CD14-positive monocyte (primary cell): ENCODE results near the gene KYNU. TPM values are rescaled to one million over a fixed set of nuclear protein-coding genes. Genes with fewer than 3 reads are reported as not detected.

ENCODE experiments used
- DNase-seq, 3 donors: peaks; one replicate each; pipeline ENCODE4 v3.0.0-alpha.2; 2011 to 2022
- H2AFZ ChIP-seq: 2 replicates; pipeline ENCODE4 v1.6.0; 2012; ENCODE audit warnings: mild to moderate bottlenecking, low read depth, low read length, inconsistent platforms; ENCODE audit not compliant: insufficient read depth, poor library complexity, severe bottlenecking
- H3K27ac ChIP-seq, 2 donors: 1 replicate in 1 of 2; 2 replicates in 1 of 2; pipeline ENCODE4 v1.5.1; 2012 to 2013; ENCODE audit warnings: low read length in 2 of 2, control low read depth in 1 of 2, inconsistent platforms in 1 of 2, low read depth in 1 of 2, mild to moderate bottlenecking in 1 of 2
- H3K27me3 ChIP-seq, 2 donors: one replicate each; pipeline versions ENCODE4 v1.6.0 to v1.6.1; 2011 to 2013; ENCODE audit warnings: low read length in 2 of 2; ENCODE audit not compliant: control insufficient read depth in 2 of 2, insufficient read depth in 2 of 2
- H3K36me3 ChIP-seq, 2 donors: replicated peaks in 1 of 2; 1 replicate in 1 of 2; 2 replicates in 1 of 2; pipeline versions ENCODE4 v1.5.1 to v1.6.1; 2012 to 2013; ENCODE audit warnings: low read length in 2 of 2, control low read depth in 1 of 2, inconsistent platforms in 1 of 2, mild to moderate bottlenecking in 1 of 2; ENCODE audit not compliant: insufficient read depth in 2 of 2, control insufficient read depth in 1 of 2
- H3K4me1 ChIP-seq, 2 donors: 1 replicate in 1 of 2; 2 replicates in 1 of 2; pipeline versions ENCODE4 v1.5.1 to v1.6.1; 2012 to 2013; ENCODE audit warnings: low read length in 2 of 2, control low read depth in 1 of 2, inconsistent platforms in 1 of 2, mild to moderate bottlenecking in 1 of 2, moderate library complexity in 1 of 2; ENCODE audit not compliant: insufficient read depth in 2 of 2, control insufficient read depth in 1 of 2
- H3K4me2 ChIP-seq: replicated peaks from 2 replicates; pipeline ENCODE3; 2012; ENCODE audit warnings: low read length, moderate library complexity, mild to moderate bottlenecking; ENCODE audit not compliant: poor library complexity, severe bottlenecking; ENCODE audit errors: extremely low read depth
- H3K4me3 ChIP-seq, 3 experiments: fragments of 200-600 bp in 1 of 3; sonication (generic) in 1 of 3; replicated peaks in 1 of 3; 1 replicate in 2 of 3; 2 replicates in 1 of 3; pipeline ENCODE4 v1.5.1; 2011 to 2013; ENCODE audit warnings: low read length in 3 of 3, mild to moderate bottlenecking in 3 of 3, control low read depth in 2 of 3, low read depth in 2 of 3, inconsistent platforms in 1 of 3, moderate library complexity in 1 of 3
- H3K79me2 ChIP-seq: 2 replicates; pipeline ENCODE4 v1.6.0; 2012; ENCODE audit warnings: mild to moderate bottlenecking, control low read depth, inconsistent platforms, low read length, moderate library complexity; ENCODE audit not compliant: insufficient read depth
- H3K9ac ChIP-seq: 2 replicates; pipeline ENCODE4 v1.6.0; 2017; ENCODE audit warnings: low read length, mild to moderate bottlenecking; ENCODE audit not compliant: insufficient read depth, poor library complexity, severe bottlenecking
- H3K9me3 ChIP-seq, 2 donors: replicated peaks in 1 of 2; 1 replicate in 1 of 2; 2 replicates in 1 of 2; pipeline versions ENCODE4 v1.5.1 to v1.6.1; 2012 to 2013; ENCODE audit warnings: low read length in 2 of 2, control low read depth in 1 of 2; ENCODE audit not compliant: control insufficient read depth in 1 of 2, insufficient read depth in 1 of 2
- H4K20me1 ChIP-seq: 2 replicates; pipeline ENCODE4 v1.6.0; 2012; ENCODE audit warnings: mild to moderate bottlenecking, low read length, control low read depth, moderate library complexity; ENCODE audit not compliant: insufficient read depth
- H3K27ac Mint-ChIP-seq, 7 donors: one replicate each; pipeline ENCODE4 v1.8.0; 2020; ENCODE audit warnings: mild to moderate bottlenecking in 7 of 7, mixed read lengths in 7 of 7, moderate library complexity in 6 of 7, inconsistent platforms in 2 of 7
- H3K27me3 Mint-ChIP-seq, 3 donors: one replicate each; pipeline ENCODE4 v1.8.0; 2021 to 2022; ENCODE audit warnings: low read depth in 3 of 3, mild to moderate bottlenecking in 3 of 3, mixed read lengths in 3 of 3, moderate library complexity in 3 of 3, inconsistent platforms in 1 of 3
- H3K36me3 Mint-ChIP-seq, 2 donors: one replicate each; pipeline ENCODE4 v1.8.0; 2020; ENCODE audit warnings: mixed read lengths in 2 of 2, inconsistent platforms in 1 of 2, mild to moderate bottlenecking in 1 of 2
- H3K4me1 Mint-ChIP-seq: one replicate; pipeline ENCODE4 v1.8.0; 2020; ENCODE audit warnings: mild to moderate bottlenecking, mixed read lengths
- H3K4me3 Mint-ChIP-seq, 2 donors: one replicate each; pipeline ENCODE4 v1.8.0; 2020; ENCODE audit warnings: mild to moderate bottlenecking in 2 of 2, mixed read lengths in 2 of 2, moderate library complexity in 1 of 2
- H3K9me3 Mint-ChIP-seq, 7 donors: one replicate each; pipeline ENCODE4 v1.8.0; 2020 to 2022; ENCODE audit warnings: mixed read lengths in 7 of 7, mild to moderate bottlenecking in 6 of 7, moderate library complexity in 6 of 7, inconsistent platforms in 2 of 7
- WGBS: methylation state at CpG from one replicate; pipeline ENCODE4 v1.1.5; 2013; ENCODE audit warnings: missing lambda C conversion rate; ENCODE audit not compliant: insufficient coverage; 5-methylcytosine and 5-hydroxymethylcytosine counted together
- intact Hi-C, 2 donors: fragments of 100-400 bp; cut with micrococcal nuclease; formaldehyde crosslinking; loops; one replicate each; pipeline versions ENCODE4 v1.15.0 to v1.15.1; 2023
- polyA plus RNA-seq, 3 donors: library from polyadenylated mRNA; depleted of rRNA in 1 of 3; unstranded in 2 of 3; stranded (reverse) in 1 of 3; fragments of 300-500 nt in 2 of 3; fragments of >200 nt in 1 of 3; fragmentation: Illumina TruSeq in 2 of 3; gene quantifications; 1 replicate in 2 of 3; 2 replicates in 1 of 3; pipeline ENCODE4 v1.2.3, GENCODE V29; 2012 to 2021
- TF ChIP-seq, protein P1 (sequence below): fragments of 200-600 bp; IDR thresholded peaks from one replicate; pipeline ENCODE4 v1.8.0; 2022; ENCODE audit warnings: antibody characterized with exemption, mild to moderate bottlenecking

Gene KYNU
- polyA plus RNA-seq, 3 donors, result 40.7 to 132 (median 131) TPM

DNA sequence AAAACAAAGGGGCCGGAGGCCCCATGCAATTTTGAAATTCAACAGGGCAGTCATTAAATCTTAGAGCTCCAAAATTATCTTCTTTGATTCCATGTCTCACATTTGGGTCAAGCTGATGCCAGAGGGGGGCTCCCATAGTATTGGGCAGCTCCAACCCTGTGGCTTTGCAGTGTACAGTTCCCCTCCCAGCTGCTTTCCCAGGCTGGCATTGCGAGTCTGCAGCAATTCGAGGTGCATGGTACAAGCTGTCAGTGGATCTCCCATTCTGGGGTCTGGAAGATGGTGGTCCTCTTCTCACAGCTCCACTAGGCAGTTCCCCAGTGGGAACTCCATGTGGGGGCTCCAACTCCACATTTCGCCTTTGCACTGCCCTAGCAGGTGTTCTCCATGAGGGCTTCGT lies 179.1 kb downstream of the KYNU start:
- no peaks in the 10 kb centered on the region for H3K27me3 Mint-ChIP-seq
- H3K4me1 Mint-ChIP-seq, result no peaks in the 10 kb centered on the region
- Histone ChIP-seq H3K27ac (no peak overlapping the region), H3K9ac (no peak overlapping the region), H4K20me1 (no peaks in the 10 kb centered on the region), H3K27me3 (no peaks in the 10 kb centered on the region), H3K9me3 (peaks cover 12% of the 10 kb centered on the region in 2 donors), H3K4me2 (no peak overlapping the region), H3K79me2 (no peaks in the 10 kb centered on the region), H2AFZ (no peak overlapping the region), H3K36me3 (no peaks in the 10 kb centered on the region), H3K4me3 (no peak overlapping the region), H3K4me1 (no peaks in the 10 kb centered on the region)
- H3K4me3 Mint-ChIP-seq, result no peak overlapping the region
- intact Hi-C loops, result no loop called here
- TF ChIP-seq, protein P1, sequence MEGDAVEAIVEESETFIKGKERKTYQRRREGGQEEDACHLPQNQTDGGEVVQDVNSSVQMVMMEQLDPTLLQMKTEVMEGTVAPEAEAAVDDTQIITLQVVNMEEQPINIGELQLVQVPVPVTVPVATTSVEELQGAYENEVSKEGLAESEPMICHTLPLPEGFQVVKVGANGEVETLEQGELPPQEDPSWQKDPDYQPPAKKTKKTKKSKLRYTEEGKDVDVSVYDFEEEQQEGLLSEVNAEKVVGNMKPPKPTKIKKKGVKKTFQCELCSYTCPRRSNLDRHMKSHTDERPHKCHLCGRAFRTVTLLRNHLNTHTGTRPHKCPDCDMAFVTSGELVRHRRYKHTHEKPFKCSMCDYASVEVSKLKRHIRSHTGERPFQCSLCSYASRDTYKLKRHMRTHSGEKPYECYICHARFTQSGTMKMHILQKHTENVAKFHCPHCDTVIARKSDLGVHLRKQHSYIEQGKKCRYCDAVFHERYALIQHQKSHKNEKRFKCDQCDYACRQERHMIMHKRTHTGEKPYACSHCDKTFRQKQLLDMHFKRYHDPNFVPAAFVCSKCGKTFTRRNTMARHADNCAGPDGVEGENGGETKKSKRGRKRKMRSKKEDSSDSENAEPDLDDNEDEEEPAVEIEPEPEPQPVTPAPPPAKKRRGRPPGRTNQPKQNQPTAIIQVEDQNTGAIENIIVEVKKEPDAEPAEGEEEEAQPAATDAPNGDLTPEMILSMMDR, result no peak
- WGBS, result 93% methylated on average over 5 of the region's 5 CpGs
- H3K27ac Mint-ChIP-seq, result no peak overlapping the region
- H3K36me3 Mint-ChIP-seq, result peaks cover 0 to 3% of the 10 kb centered on the region in 2 donors
- DNase-seq, result no peak
- peaks cover 14 to 24% (median 18%) of the 10 kb centered on the region in 7 donors for H3K9me3 Mint-ChIP-seq

DNA sequence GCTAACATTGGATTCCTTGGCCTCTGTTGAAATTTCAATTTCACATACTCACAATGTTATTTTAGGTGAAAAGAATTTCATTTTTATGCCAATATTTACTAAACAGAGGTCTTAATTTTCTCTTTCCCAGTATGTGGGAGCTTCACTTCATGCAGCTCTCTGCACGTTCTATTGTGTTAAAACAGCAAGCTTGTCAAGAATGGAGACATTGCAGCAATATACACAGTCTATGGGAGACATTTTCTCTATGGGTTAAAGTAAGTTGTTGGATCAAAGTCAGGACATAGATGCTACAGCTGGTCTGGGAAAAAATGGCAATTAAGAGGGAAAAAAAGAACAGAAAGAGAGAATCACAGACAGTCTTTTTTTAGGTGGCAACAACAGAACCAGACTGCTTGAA lies 181.4 kb downstream of the KYNU start:
- no peak overlapping the region for H3K27ac Mint-ChIP-seq
- no peaks in the 10 kb centered on the region for H3K4me1 ChIP-seq
- no peaks in the 10 kb centered on the region for H3K36me3 ChIP-seq
- H3K4me3 ChIP-seq, result no peak overlapping the region
- H2AFZ ChIP-seq, result no peak overlapping the region
- H3K9me3 Mint-ChIP-seq, result peaks cover 13 to 24% (median 18%) of the 10 kb centered on the region in 7 donors
- H3K79me2 ChIP-seq, result no peaks in the 10 kb centered on the region
- H3K4me3 Mint-ChIP-seq, result no peak overlapping the region
- no peak overlapping the region for H3K27ac ChIP-seq
- intact Hi-C loops, result no loop called here
- H3K36me3 Mint-ChIP-seq, result no peaks in the 10 kb centered on the region
- H3K27me3 ChIP-seq, result no peaks in the 10 kb centered on the region
- no CpG with 5 or more reads among the region's 1 CpG for WGBS
- H4K20me1 ChIP-seq, result no peaks in the 10 kb centered on the region
- DNase-seq, result no peak
- no peak overlapping the region for H3K4me2 ChIP-seq
- TF ChIP-seq, protein P1, result no peak
- H3K4me1 Mint-ChIP-seq, result no peaks in the 10 kb centered on the region
- H3K27me3 Mint-ChIP-seq, result no peaks in the 10 kb centered on the region
- peaks cover 12% of the 10 kb centered on the region in 2 donors for H3K9me3 ChIP-seq
- no peak overlapping the region for H3K9ac ChIP-seq
